ENCODE measurements around the gene MED12L.

The MED12L gene

DNA sequence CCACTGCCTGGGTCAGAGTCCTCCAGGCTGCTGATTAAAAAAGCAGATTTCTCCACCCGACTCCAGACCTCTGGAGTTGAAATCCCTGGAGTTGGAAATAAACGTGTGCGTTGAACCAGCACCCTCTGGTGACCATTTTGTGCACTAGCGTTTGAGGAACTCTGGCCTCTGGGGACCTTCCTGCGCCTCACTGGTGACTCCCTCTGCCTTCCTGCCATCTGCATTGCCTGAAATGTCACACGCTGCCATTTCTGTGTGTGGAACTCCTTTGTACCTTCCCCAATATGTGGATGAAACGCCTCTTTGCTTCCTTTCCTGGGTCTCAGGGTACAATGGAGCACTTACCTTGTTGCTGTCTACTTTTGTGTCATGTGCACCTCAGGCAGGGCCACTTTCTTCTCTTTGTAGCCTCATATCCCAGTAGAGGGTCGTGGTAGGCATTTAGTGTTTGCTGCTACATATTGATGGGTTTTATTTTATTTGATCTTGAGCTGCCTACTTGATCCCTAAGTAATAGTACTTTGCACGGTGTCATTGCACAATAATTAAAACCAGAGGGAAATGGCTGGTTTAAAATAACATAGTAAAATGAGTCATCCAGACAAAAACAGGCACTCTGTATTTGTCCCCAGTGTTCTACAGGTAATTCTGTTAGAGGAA, 60.7 kb downstream of the MED12L start:
- H3K4me3 ChIP-seq (ENCODE audit: low read length): peak overlapping the region; percentile 23
- peak overlapping the region; percentile 77 for H3K4me2 ChIP-seq (ENCODE audit: low read length)
- H3K9ac ChIP-seq (ENCODE audit: low read depth, low read length): no peak overlapping the region
- peaks cover 19% of the 10 kb centered on the region for H3K27me3 ChIP-seq (ENCODE audit: control insufficient read depth, insufficient read depth, low read length)
- no peaks in the 10 kb centered on the region for H3K9me3 ChIP-seq (replicated peaks; ENCODE audit: low read length)
- H3K36me3 ChIP-seq (ENCODE audit: insufficient read depth, low read length): no peaks in the 10 kb centered on the region
- peaks cover 13% of the 10 kb centered on the region for H3K4me1 ChIP-seq (ENCODE audit: control insufficient read depth, insufficient read depth, low read length)

DNA sequence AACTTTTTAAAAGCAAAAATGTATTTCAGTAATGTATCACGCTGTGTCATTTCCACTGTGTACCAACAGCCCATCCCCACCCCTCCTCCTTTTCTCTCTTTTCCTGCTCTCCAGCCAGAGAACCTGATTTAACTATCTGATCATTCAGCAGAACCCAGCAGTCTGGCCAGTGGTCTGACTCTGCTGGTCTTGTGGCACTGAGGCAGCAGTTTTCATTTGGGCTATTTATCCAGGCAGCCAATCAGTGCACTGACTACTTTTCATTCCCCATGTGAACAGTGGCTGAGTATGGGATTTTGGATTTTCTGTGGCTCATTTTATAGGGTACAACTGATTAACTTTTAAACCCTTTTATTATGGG, 61.2 kb downstream of the MED12L start:
- no peak overlapping the region for H3K9ac ChIP-seq (ENCODE audit: low read depth, low read length)
- peaks cover 19% of the 10 kb centered on the region for H3K27me3 ChIP-seq (ENCODE audit: control insufficient read depth, insufficient read depth, low read length)
- H3K4me2 ChIP-seq (ENCODE audit: low read length): peak overlapping the region; percentile 77
- no peaks in the 10 kb centered on the region for H3K36me3 ChIP-seq (ENCODE audit: insufficient read depth, low read length)
- H3K4me1 ChIP-seq (ENCODE audit: control insufficient read depth, insufficient read depth, low read length): peaks cover 13% of the 10 kb centered on the region
- H3K9me3 ChIP-seq (replicated peaks; ENCODE audit: low read length): no peaks in the 10 kb centered on the region
- no peak overlapping the region for H3K4me3 ChIP-seq (ENCODE audit: low read length)

DNA sequence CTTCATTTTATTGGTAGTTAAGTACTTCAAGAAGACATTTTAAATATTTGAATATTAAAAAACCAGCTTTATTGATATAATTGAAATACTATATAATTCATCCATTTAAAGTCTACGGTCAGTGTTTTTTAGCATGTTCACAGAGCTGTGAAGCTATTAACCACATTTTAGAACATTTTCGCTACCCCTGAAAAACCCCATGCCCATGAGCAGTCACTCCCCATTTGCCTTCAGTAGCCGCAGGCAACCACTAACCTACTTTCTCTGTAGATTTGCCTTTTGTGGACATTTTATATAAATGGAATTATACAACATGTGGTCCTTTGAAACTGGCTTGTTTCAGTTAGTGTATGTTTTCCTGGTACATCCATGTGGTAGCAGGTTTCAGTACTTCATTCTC, 61.8 kb downstream of the MED12L start:
- H3K4me2 ChIP-seq (ENCODE audit: low read length): no peak overlapping the region
- peaks cover 19% of the 10 kb centered on the region for H3K27me3 ChIP-seq (ENCODE audit: control insufficient read depth, insufficient read depth, low read length)
- H3K9ac ChIP-seq (ENCODE audit: low read depth, low read length): no peak overlapping the region
- no peak overlapping the region for H3K4me3 ChIP-seq (ENCODE audit: low read length)
- no peaks in the 10 kb centered on the region for H3K36me3 ChIP-seq (ENCODE audit: insufficient read depth, low read length)
- H3K4me1 ChIP-seq (ENCODE audit: control insufficient read depth, insufficient read depth, low read length): peaks cover 13% of the 10 kb centered on the region
- no peaks in the 10 kb centered on the region for H3K9me3 ChIP-seq (replicated peaks; ENCODE audit: low read length)

DNA sequence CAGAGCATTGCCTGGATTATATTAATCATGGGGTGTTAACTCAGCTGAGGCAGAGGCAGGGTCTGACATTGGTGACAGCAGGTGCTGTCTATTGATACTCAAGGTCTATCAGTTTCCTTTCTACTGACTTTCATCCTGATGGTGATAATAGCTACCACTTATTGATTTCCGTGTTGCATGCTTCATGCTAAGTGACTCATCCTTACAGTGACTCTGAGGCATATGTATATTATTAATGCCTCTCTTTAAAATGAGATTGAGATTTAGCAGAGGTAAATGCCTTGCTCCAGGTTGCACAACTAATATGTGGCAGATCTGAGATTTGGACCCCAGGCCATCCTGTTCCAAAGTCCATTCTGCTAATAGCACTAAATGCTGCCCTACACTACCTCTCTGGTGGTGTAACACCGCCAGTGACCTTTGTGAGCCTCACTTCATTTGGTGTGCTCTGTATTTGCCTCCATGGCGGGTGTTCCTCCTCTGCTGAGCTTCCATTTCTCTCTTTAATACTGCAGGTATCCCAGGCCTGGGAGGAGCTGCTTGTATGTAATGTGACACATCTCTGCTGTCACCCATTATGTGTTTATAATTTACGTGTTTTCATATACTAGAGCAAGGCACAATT, 67.1 kb downstream of the MED12L start:
- H3K4me2 ChIP-seq (ENCODE audit: low read length): no peak overlapping the region
- H3K27me3 ChIP-seq (ENCODE audit: control insufficient read depth, insufficient read depth, low read length): no peaks in the 10 kb centered on the region
- no peaks in the 10 kb centered on the region for H3K9me3 ChIP-seq (replicated peaks; ENCODE audit: low read length)

DNA sequence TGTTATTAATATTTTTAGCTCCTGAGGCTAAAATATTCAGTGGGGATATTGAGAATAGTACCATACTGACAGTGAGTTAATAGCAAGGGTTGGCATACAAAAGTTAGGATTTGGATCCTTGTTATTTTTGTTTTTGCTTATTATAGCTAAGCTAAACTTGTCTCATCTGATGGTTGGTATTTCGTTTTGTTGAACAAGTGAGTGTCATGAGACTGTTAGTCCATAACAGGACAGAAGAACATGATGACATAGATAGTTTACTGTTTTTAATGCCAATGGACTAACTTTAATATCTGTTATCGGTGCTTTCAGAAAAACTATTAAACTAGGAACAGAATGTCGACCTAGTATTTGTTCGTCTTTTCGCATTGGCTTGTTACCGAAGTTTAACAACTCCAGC, 69.1 kb downstream of the MED12L start:
- Histone ChIP-seq H3K36me3 (ENCODE audit: insufficient read depth, low read length) (no peaks in the 10 kb centered on the region), H3K9ac (ENCODE audit: low read depth, low read length) (no peak overlapping the region), H3K4me1 (ENCODE audit: control insufficient read depth, insufficient read depth, low read length) (no peaks in the 10 kb centered on the region), H3K4me3 (ENCODE audit: low read length) (no peak overlapping the region), H3K27me3 (ENCODE audit: control insufficient read depth, insufficient read depth, low read length) (no peaks in the 10 kb centered on the region), H3K4me2 (ENCODE audit: low read length) (no peak overlapping the region), H3K9me3 (replicated peaks; ENCODE audit: low read length) (no peaks in the 10 kb centered on the region)

More for the DNA sequence above, 67.1 kb downstream of the MED12L start:
- no peak overlapping the region for H3K9ac ChIP-seq (ENCODE audit: low read depth, low read length)
- H3K4me1 ChIP-seq (ENCODE audit: control insufficient read depth, insufficient read depth, low read length): no peaks in the 10 kb centered on the region
- no peaks in the 10 kb centered on the region for H3K36me3 ChIP-seq (ENCODE audit: insufficient read depth, low read length)
- H3K4me3 ChIP-seq (ENCODE audit: low read length): no peak overlapping the region

DNA sequence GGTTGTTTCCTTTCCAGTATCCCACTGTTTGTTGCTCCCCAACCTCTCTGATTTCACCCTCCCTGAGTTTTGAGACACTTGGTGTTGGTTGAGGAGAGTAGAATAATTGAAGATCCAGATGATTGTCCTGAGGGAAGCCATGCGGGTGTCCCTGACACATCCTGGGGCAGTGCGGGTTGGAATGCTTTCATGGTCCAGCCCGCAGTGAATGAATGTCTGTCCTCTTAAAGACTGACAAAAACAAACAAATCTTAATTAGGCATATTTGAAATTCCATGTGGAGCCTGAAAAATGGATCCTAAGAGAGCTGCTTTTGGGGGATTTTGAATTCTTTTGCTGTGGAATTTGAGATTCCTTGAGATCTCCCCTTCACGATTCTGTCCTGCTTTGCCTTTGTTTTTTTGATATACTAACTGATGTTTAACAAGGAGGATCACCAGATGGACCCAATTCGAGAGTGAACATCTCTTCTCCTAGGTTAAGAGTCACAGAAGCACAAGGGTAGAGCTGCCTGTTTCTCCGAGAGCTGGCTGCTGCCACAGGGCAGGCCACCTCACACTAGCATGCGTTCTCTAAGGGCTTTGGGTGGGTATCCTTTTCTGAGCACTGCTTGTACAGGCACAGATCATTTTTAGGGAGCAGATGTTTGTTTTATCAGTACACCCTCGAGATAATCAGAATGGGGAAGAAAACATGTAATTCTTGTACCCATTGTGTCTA, 70.1 kb downstream of the MED12L start:
- H3K27me3 ChIP-seq (ENCODE audit: control insufficient read depth, insufficient read depth, low read length): no peaks in the 10 kb centered on the region
- H3K9ac ChIP-seq (ENCODE audit: low read depth, low read length): no peak overlapping the region
- H3K9me3 ChIP-seq (replicated peaks; ENCODE audit: low read length): no peaks in the 10 kb centered on the region
- no peak overlapping the region for H3K4me3 ChIP-seq (ENCODE audit: low read length)
- no peaks in the 10 kb centered on the region for H3K4me1 ChIP-seq (ENCODE audit: control insufficient read depth, insufficient read depth, low read length)
- H3K36me3 ChIP-seq (ENCODE audit: insufficient read depth, low read length): no peaks in the 10 kb centered on the region
- H3K4me2 ChIP-seq (ENCODE audit: low read length): no peak overlapping the region

- Histone ChIP-seq H3K4me3 (ENCODE audit: low read length) (no peak overlapping the region), H3K27me3 (ENCODE audit: control insufficient read depth, insufficient read depth, low read length) (no peaks in the 10 kb centered on the region), H3K36me3 (ENCODE audit: insufficient read depth, low read length) (no peaks in the 10 kb centered on the region), H3K4me2 (ENCODE audit: low read length) (no peak overlapping the region), H3K4me1 (ENCODE audit: control insufficient read depth, insufficient read depth, low read length) (no peaks in the 10 kb centered on the region), H3K9ac (ENCODE audit: low read depth, low read length) (no peak overlapping the region), H3K9me3 (replicated peaks; ENCODE audit: low read length) (no peaks in the 10 kb centered on the region)
Observed at GRCh38 chr3:151156618-151157216, 71.3 kb downstream of the MED12L start.

DNA sequence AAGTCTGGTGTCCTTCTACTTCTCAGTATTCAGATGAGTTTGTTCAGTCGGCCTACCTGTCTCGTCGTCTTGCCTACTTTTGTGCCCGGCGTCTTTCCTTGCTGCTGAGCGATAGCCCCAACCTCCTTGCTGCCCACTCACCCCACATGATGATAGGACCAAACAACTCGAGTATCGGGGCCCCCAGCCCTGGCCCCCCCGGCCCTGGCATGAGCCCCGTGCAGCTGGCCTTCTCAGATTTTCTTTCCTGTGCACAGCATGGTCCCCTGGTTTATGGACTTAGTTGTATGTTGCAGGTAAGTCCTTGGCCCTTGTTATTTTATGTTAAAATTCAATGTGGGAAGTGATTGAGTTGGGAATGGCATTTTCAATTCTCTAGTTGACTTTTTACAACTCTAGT, 74.3 kb downstream of the MED12L start:
- no peak overlapping the region for H3K4me2 ChIP-seq (ENCODE audit: low read length)
- no peaks in the 10 kb centered on the region for H3K36me3 ChIP-seq (ENCODE audit: insufficient read depth, low read length)
- H3K4me3 ChIP-seq (ENCODE audit: low read length): no peak overlapping the region
- no peaks in the 10 kb centered on the region for H3K4me1 ChIP-seq (ENCODE audit: control insufficient read depth, insufficient read depth, low read length)
- no peak overlapping the region for H3K9ac ChIP-seq (ENCODE audit: low read depth, low read length)
- H3K9me3 ChIP-seq (replicated peaks; ENCODE audit: low read length): no peaks in the 10 kb centered on the region
- H3K27me3 ChIP-seq (ENCODE audit: control insufficient read depth, insufficient read depth, low read length): no peaks in the 10 kb centered on the region

- no peaks in the 10 kb centered on the region for H3K36me3 ChIP-seq (ENCODE audit: insufficient read depth, low read length)
- no peaks in the 10 kb centered on the region for H3K4me1 ChIP-seq (ENCODE audit: control insufficient read depth, insufficient read depth, low read length)
- H3K27me3 ChIP-seq (ENCODE audit: control insufficient read depth, insufficient read depth, low read length): no peaks in the 10 kb centered on the region
- no peak overlapping the region for H3K9ac ChIP-seq (ENCODE audit: low read depth, low read length)
- H3K4me3 ChIP-seq (ENCODE audit: low read length): no peak overlapping the region
- no peak overlapping the region for H3K4me2 ChIP-seq (ENCODE audit: low read length)
- H3K9me3 ChIP-seq (replicated peaks; ENCODE audit: low read length): no peaks in the 10 kb centered on the region
Observed at GRCh38 chr3:151165226-151165625, 79.8 kb downstream of the MED12L start.

GRCh38 chr3:151166161-151166560, 80.7 kb downstream of the MED12L start:
- Histone ChIP-seq H3K36me3 (ENCODE audit: insufficient read depth, low read length) (no peaks in the 10 kb centered on the region), H3K4me2 (ENCODE audit: low read length) (no peak overlapping the region), H3K9ac (ENCODE audit: low read depth, low read length) (no peak overlapping the region), H3K27me3 (ENCODE audit: control insufficient read depth, insufficient read depth, low read length) (no peaks in the 10 kb centered on the region), H3K4me3 (ENCODE audit: low read length) (no peak overlapping the region), H3K9me3 (replicated peaks; ENCODE audit: low read length) (no peaks in the 10 kb centered on the region), H3K4me1 (ENCODE audit: control insufficient read depth, insufficient read depth, low read length) (no peaks in the 10 kb centered on the region)

DNA sequence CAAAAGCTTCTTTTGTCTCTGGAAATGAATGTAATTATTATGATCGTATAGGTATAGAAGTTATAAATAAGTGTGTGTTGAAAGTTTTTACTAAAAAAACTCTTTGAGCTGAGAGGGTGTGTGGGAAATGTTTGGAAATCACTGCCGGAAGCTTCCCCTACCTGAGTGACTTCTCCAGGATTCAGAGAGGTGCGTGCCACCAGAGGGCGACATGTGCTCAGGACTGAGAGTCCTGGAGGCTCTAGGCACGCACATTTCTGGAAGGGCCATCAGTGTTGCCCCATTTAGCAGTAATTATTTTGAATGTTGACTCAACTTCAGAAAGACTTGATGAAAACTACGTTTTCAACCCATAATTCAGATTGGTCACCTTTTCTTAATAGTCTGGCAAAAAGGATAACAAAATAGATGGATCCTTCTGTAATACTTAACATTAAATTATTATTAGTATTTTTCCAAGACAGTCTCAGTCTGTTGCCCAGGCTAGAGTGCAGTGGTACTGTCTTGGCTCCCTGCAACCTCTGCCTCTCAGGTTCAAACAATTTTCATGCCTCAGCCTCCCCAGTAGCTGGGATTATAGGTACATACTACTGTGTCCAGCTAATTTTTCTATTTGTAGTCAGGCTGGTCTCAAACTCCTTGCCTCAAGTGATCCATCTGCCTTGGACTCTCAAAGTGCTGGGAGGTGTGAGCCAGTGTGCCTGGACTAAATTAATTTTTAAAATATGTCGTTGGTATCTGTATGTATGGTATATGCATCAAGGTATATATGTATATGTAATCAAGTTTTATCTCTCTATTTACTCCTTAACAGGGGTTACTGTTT, 83.0 kb downstream of the MED12L start:
- no peak overlapping the region for H3K4me3 ChIP-seq (ENCODE audit: low read length)
- H3K4me1 ChIP-seq (ENCODE audit: control insufficient read depth, insufficient read depth, low read length): no peaks in the 10 kb centered on the region
- H3K9ac ChIP-seq (ENCODE audit: low read depth, low read length): no peak overlapping the region
- H3K27me3 ChIP-seq (ENCODE audit: control insufficient read depth, insufficient read depth, low read length): no peaks in the 10 kb centered on the region
- no peaks in the 10 kb centered on the region for H3K36me3 ChIP-seq (ENCODE audit: insufficient read depth, low read length)
- no peak overlapping the region for H3K4me2 ChIP-seq (ENCODE audit: low read length)
- H3K9me3 ChIP-seq (replicated peaks; ENCODE audit: low read length): no peaks in the 10 kb centered on the region
